ENCODE results near the gene PRELID3B.

The PRELID3B gene

DNA sequence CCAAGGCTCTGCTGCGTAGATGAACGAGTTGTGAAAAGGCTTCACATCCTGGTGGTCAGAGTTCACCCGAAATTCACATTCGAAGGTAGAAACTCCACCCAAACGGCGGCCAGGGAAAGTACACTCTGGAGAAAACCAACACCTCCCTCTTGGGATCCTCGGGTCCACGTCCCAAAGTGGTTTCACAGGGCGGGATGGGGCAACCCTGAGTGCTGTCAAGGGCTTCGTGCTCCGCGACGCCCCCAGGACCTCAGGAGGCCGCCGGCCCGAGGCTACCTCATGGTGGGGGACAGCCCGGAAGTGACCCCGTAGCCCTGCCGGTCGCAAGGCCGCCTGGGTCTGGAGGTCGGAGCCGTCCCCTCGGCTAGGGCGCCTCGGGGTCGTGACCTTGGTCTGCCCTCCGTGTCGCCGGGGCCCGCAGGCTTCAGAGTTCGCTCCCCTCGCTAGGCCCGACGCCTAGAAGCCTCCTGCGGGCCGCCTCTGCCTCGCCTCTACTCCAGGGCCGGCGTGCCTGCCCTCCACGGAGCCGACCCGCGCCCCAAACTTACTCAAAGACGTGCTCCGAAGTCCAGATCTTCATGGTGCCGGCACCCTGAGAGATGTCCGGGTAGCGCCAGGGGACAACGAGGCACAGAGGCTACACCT, at the start of gene PRELID3B:
Gene PRELID3B, minus strand, starts transcription at position 636 of the 645 bp plus-strand sequence. Its CDS starts 56 bp downstream, at position 580.
- no peaks in the 10 kb centered on the region for H3K27me3 ChIP-seq (ENCODE audit: control insufficient read depth, insufficient read depth, low read length)
- peaks cover 9% of the 10 kb centered on the region for H3K36me3 ChIP-seq (ENCODE audit: control insufficient read depth, insufficient read depth, low read length)
- peak within 1 kb of the TSS; percentile 84 for H3K27ac ChIP-seq (ENCODE audit: low read depth, low read length)
- peaks cover 9% of the 10 kb centered on the region for H3K4me1 ChIP-seq (ENCODE audit: control insufficient read depth, insufficient read depth, low read length)
- peak within 1 kb of the TSS; percentile 74 for H3K9ac ChIP-seq (ENCODE audit: low read length)
- H3K4me3 ChIP-seq (ENCODE audit: low read length), result peak within 1 kb of the TSS; percentile 88

DNA sequence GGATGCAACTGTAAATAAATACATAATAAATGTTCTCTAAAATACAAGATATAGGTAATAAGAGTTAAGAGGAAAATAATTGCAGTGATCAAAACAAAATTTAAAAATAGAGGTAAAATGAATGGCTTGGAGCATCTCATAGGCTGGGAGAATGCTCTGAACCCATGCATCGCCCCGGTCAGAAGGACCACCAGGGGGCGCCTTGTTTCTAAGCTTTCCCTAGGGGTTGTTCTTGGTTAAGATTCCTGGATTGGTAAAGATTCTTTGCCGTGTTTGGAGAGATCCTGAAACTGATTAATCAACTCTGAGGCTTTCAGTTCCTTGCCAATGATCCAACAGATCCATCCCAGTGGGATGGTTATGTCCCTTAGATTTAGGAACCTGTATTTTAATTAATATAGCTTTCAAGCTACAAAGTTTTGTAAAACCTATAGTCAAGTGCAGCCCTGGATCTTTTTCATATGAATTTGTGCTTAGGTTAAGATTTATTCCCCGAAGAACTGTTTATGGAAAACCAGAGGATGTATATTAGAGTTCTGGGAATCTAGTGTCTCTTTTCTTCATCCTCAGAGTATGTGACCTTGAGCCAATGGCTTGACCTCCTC, 45.3 kb upstream of the PRELID3B start:
- no peaks in the 10 kb centered on the region for H3K36me3 ChIP-seq (ENCODE audit: control insufficient read depth, insufficient read depth, low read length)
- no peaks in the 10 kb centered on the region for H3K27me3 ChIP-seq (ENCODE audit: control insufficient read depth, insufficient read depth, low read length)
- no peaks in the 10 kb centered on the region for H3K4me1 ChIP-seq (ENCODE audit: control insufficient read depth, insufficient read depth, low read length)
- no peak overlapping the region for H3K9ac ChIP-seq (ENCODE audit: low read length)
- no peak overlapping the region for H3K27ac ChIP-seq (ENCODE audit: low read depth, low read length)
- no peak overlapping the region for H3K4me3 ChIP-seq (ENCODE audit: low read length)

DNA sequence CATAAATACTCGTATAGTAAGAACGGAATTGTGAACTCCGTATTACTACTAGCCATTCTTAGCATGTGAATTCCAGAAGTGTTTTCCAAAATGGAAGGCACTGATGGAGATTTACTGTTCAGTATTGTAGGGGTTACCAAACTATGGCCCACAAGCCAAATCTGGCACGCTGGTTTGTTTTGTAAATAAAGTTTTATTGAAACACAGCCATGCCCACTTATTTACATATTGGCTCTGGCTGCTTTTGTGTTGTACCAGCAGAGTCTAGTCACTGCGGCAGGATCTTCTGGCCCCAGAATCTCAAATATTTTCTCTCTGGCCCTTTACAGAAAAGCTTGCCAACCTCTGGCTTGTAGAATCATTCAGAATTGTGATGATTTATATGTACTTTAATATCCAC, 44.3 kb upstream of the PRELID3B start:
- no peaks in the 10 kb centered on the region for H3K4me1 ChIP-seq (ENCODE audit: control insufficient read depth, insufficient read depth, low read length)
- H3K4me3 ChIP-seq (ENCODE audit: low read length), result no peak overlapping the region
- no peak overlapping the region for H3K9ac ChIP-seq (ENCODE audit: low read length)
- no peak overlapping the region for H3K27ac ChIP-seq (ENCODE audit: low read depth, low read length)
- H3K27me3 ChIP-seq (ENCODE audit: control insufficient read depth, insufficient read depth, low read length), result no peaks in the 10 kb centered on the region
- no peaks in the 10 kb centered on the region for H3K36me3 ChIP-seq (ENCODE audit: control insufficient read depth, insufficient read depth, low read length)

DNA sequence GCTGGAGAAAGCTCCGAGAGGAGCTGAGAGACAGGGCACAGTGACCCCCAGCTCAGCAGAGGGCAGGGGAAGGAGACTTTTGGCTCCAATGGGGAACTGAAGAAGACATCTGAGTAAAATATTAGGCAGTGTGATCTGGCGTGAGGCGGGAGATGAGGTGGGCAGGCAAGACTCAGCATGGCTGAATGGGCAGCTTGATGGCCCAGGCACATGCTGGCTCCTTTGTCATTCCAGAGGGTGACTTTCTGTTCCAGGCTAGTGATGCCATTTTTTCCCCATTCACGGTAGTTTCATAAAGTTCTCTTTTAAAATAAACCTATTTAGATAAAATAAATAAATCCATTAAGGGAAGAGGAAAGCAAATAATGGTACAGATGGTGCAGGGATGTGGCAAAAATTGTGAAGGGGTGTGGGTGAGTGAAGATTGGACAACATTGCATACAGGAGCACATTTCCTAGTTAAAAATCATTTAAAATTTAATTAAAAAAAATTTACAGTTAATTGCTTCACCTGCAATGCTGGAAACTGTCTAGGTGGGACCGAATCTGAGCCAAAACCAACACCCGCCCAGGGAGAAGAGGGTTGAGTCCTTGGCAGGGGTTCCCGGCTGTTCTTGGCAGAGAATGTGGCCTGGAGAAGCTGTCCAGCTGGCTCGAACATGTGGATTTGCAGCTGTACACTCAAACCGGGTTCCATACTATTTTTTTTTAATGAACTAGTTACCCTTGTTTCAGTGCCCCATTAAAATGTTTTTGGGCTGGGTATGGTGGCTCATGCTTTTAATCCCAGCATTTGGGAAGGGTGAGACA, 41.7 kb upstream of the PRELID3B start:
- Histone ChIP-seq H3K4me3 (ENCODE audit: low read length) (no peak overlapping the region), H3K27me3 (ENCODE audit: control insufficient read depth, insufficient read depth, low read length) (no peaks in the 10 kb centered on the region), H3K36me3 (ENCODE audit: control insufficient read depth, insufficient read depth, low read length) (no peaks in the 10 kb centered on the region), H3K27ac (ENCODE audit: low read depth, low read length) (no peak overlapping the region), H3K9ac (ENCODE audit: low read length) (no peak overlapping the region), H3K4me1 (ENCODE audit: control insufficient read depth, insufficient read depth, low read length) (no peaks in the 10 kb centered on the region)

DNA sequence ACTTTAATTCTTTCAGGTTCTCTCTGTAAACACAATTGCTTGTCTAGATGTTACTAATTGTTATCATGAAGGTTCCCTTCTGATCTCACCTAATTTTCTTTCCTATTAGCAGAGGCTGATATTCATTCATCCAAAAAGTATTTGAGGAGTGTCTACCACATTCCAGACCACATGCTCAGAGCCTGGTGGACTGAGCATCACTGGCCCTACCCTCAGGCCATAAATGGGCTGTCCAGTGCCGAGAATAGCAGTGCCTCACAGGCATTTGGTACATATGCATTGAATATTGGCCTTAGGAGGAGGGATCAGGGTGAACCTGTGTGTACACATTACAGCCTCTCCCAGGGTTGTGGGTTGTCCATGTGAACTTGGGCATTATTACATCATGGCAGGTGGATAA, 40.4 kb upstream of the PRELID3B start:
- H3K36me3 ChIP-seq (ENCODE audit: control insufficient read depth, insufficient read depth, low read length), result no peaks in the 10 kb centered on the region
- H3K4me3 ChIP-seq (ENCODE audit: low read length), result no peak overlapping the region
- H3K27me3 ChIP-seq (ENCODE audit: control insufficient read depth, insufficient read depth, low read length), result no peaks in the 10 kb centered on the region
- H3K4me1 ChIP-seq (ENCODE audit: control insufficient read depth, insufficient read depth, low read length), result no peaks in the 10 kb centered on the region
- no peak overlapping the region for H3K9ac ChIP-seq (ENCODE audit: low read length)
- H3K27ac ChIP-seq (ENCODE audit: low read depth, low read length), result no peak overlapping the region

DNA sequence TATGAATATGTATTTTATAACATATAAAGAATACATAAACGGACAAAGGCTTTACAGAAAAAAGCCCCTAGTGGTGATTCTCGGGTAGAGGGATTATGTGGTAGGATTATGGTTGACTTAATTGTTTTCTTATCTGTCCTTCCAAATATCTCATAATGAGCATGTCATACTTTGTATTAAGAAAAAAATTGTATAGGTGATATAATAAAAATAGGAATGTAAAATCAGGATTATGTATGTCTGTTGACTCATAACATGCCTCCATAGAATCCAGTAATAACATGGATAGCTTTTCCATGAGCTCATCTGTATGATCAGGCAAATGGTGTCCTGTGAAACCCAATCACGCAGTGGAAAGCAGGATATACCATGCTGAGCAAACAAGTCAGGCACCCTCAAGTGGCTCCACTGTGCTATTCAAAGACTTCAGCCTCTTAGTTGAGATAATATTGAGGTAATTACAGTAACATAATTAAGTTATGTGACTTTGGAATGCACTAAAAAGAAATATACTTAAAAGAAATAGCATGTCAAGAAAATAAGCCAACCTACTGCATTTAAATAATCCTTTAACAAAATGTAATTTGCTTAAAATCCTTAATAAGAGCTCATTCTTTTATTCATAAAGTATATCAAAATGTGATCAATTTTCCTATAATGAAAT, 39.6 kb upstream of the PRELID3B start:
- Histone ChIP-seq H3K4me3 (ENCODE audit: low read length) (no peak overlapping the region), H3K4me1 (ENCODE audit: control insufficient read depth, insufficient read depth, low read length) (no peaks in the 10 kb centered on the region), H3K9ac (ENCODE audit: low read length) (no peak overlapping the region), H3K27ac (ENCODE audit: low read depth, low read length) (no peak overlapping the region), H3K36me3 (ENCODE audit: control insufficient read depth, insufficient read depth, low read length) (no peaks in the 10 kb centered on the region), H3K27me3 (ENCODE audit: control insufficient read depth, insufficient read depth, low read length) (no peaks in the 10 kb centered on the region)

DNA sequence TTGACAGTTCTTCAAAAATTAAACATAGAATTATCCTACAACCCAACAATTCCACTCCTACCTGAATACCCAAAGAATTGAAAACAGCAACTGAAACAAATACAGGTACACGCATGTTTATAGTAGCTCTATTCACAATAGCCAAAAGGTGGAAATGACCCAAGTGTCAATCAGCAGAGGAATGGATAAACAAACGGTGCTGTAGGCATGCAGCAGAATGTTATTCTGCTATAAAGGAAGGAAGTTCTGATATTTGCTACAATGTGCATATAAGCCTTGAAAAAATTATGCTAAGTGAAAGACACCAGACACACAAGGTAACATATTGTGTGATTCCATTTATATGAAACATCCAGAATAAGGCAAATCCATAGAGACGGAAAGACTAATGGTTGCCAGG, 38.5 kb upstream of the PRELID3B start:
- H3K9ac ChIP-seq (ENCODE audit: low read length), result no peak overlapping the region
- no peak overlapping the region for H3K4me3 ChIP-seq (ENCODE audit: low read length)
- no peaks in the 10 kb centered on the region for H3K36me3 ChIP-seq (ENCODE audit: control insufficient read depth, insufficient read depth, low read length)
- no peak overlapping the region for H3K27ac ChIP-seq (ENCODE audit: low read depth, low read length)
- H3K4me1 ChIP-seq (ENCODE audit: control insufficient read depth, insufficient read depth, low read length), result no peaks in the 10 kb centered on the region
- H3K27me3 ChIP-seq (ENCODE audit: control insufficient read depth, insufficient read depth, low read length), result no peaks in the 10 kb centered on the region

DNA sequence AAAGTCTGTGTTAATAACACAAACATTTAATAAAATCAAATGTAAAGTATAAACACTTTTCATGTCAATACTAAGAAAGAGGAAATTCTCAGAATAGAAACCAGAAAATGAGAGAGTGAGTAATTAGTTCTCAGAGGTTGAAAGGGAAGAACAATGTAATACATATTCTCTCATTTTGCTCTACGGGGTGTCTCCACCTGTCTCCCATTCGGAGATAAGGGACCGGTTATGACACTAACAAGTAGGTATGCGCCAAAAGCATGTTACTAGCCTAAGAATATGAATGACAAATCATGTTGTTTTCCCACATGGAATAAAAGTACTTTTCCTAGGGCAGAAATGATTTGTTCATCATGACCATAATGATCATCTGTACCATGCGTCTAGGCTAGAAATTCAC, 35.6 kb upstream of the PRELID3B start:
- Histone ChIP-seq H3K4me1 (ENCODE audit: control insufficient read depth, insufficient read depth, low read length) (no peaks in the 10 kb centered on the region), H3K36me3 (ENCODE audit: control insufficient read depth, insufficient read depth, low read length) (no peaks in the 10 kb centered on the region), H3K4me3 (ENCODE audit: low read length) (no peak overlapping the region), H3K27me3 (ENCODE audit: control insufficient read depth, insufficient read depth, low read length) (no peaks in the 10 kb centered on the region), H3K9ac (ENCODE audit: low read length) (no peak overlapping the region), H3K27ac (ENCODE audit: low read depth, low read length) (no peak overlapping the region)

DNA sequence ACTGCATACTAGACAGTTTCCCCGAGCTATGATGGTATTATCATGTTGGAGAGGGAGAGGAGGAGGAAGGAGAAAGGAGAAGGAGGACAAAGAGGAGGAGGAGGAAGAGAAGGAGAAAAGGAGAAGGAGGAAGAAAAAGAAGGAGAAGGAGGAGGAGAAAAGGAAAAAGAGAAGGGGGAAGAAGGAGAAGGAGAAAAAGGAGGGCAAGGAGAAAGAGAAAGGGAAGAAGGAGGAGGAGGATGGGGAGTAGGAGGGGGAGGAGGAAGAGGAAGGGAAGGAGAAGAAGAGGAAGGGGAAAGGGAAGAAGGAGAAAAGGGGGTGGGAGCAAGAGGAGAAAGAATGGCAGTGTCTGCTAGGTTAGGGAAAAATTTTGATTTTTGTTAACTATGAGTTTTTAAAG, 35.1 kb upstream of the PRELID3B start:
- no peaks in the 10 kb centered on the region for H3K27me3 ChIP-seq (ENCODE audit: control insufficient read depth, insufficient read depth, low read length)
- H3K4me1 ChIP-seq (ENCODE audit: control insufficient read depth, insufficient read depth, low read length), result no peaks in the 10 kb centered on the region
- H3K27ac ChIP-seq (ENCODE audit: low read depth, low read length), result no peak overlapping the region
- no peak overlapping the region for H3K4me3 ChIP-seq (ENCODE audit: low read length)
- H3K36me3 ChIP-seq (ENCODE audit: control insufficient read depth, insufficient read depth, low read length), result no peaks in the 10 kb centered on the region
- no peak overlapping the region for H3K9ac ChIP-seq (ENCODE audit: low read length)

DNA sequence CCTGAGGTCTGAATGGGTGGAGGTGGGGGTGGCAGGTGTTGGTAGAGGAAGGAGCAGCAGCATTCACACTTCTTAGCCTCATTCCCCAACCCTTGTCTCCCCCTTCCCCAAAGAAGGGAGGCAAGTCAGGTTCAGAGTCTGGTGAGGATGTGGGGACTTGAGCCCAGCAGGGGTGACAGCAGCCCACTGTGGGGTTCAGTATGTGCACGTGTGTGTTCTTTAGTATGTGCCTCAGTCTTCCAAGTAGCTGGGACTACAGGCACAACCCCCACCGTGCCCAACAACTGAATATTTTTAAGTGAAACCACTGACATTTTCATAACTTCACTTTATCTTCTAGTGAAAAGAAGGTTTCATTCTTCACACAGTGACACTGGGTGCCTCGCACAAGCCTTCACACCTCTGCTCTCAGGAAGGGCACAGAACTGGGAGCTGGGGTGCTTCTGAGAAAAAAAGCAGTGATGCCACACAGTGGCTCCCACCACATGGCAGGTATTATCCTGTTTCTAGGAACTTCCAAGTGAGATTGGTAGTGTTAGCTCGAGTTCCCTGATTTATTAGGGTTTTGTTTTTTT, 33.4 kb upstream of the PRELID3B start:
- no peak overlapping the region for H3K4me3 ChIP-seq (ENCODE audit: low read length)
- no peaks in the 10 kb centered on the region for H3K4me1 ChIP-seq (ENCODE audit: control insufficient read depth, insufficient read depth, low read length)
- no peaks in the 10 kb centered on the region for H3K36me3 ChIP-seq (ENCODE audit: control insufficient read depth, insufficient read depth, low read length)
- no peak overlapping the region for H3K27ac ChIP-seq (ENCODE audit: low read depth, low read length)
- H3K27me3 ChIP-seq (ENCODE audit: control insufficient read depth, insufficient read depth, low read length), result no peaks in the 10 kb centered on the region
- no peak overlapping the region for H3K9ac ChIP-seq (ENCODE audit: low read length)

DNA sequence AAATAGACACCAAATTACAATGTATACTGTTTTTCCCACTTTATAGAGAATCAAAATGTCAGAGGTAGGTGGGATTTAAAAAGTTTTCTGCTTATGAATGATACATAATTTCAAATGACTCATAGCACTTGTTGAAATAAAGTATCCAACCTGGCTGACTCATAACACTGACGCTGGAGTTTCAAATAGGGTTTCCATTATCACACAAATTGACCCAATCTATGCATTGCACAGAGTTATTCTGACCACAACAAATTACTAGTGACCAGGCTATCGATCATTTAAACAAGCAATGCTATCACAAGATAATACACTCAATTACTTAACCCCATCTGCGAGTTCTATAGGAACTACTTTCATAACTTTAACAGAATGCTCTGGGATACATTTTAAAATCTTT, 31.9 kb upstream of the PRELID3B start:
- no peak overlapping the region for H3K9ac ChIP-seq (ENCODE audit: low read length)
- no peak overlapping the region for H3K4me3 ChIP-seq (ENCODE audit: low read length)
- no peaks in the 10 kb centered on the region for H3K27me3 ChIP-seq (ENCODE audit: control insufficient read depth, insufficient read depth, low read length)
- no peaks in the 10 kb centered on the region for H3K36me3 ChIP-seq (ENCODE audit: control insufficient read depth, insufficient read depth, low read length)
- H3K27ac ChIP-seq (ENCODE audit: low read depth, low read length), result no peak overlapping the region
- H3K4me1 ChIP-seq (ENCODE audit: control insufficient read depth, insufficient read depth, low read length), result no peaks in the 10 kb centered on the region

DNA sequence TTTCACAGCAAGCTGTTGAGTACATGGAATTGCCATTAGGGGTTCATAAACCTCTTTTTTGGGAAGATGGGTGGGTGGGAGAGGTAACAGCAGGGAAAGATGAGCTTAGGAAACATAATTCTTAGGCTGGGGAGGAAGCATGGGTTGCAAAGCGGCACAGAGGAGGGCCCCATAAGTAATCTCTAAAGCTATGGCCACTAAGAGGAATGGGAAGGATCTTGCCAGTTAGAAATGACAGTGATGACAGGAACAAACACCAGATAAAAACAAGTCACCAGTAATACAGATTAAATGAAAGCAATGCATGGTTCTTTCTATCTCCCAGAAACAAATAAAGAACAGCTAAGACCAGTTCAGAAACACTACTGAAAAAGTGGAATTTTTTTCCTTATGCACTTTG, 31.0 kb upstream of the PRELID3B start:
- H3K36me3 ChIP-seq (ENCODE audit: control insufficient read depth, insufficient read depth, low read length), result no peaks in the 10 kb centered on the region
- no peak overlapping the region for H3K9ac ChIP-seq (ENCODE audit: low read length)
- no peaks in the 10 kb centered on the region for H3K27me3 ChIP-seq (ENCODE audit: control insufficient read depth, insufficient read depth, low read length)
- no peaks in the 10 kb centered on the region for H3K4me1 ChIP-seq (ENCODE audit: control insufficient read depth, insufficient read depth, low read length)
- no peak overlapping the region for H3K4me3 ChIP-seq (ENCODE audit: low read length)
- no peak overlapping the region for H3K27ac ChIP-seq (ENCODE audit: low read depth, low read length)
